GF-D8 (cell line): ENCODE results near the gene MGAT4B.

Experiments used
- DNase-seq: peaks from one replicate; lab custom pipeline; 2025; lab: John Stamatoyannopoulos, UW

The MGAT4B gene

GRCh38 chr5:179769796-179770195 is 36.9 kb downstream of the MGAT4B start:
- no peak for DNase-seq

GRCh38 chr5:179769271-179769670 is 37.4 kb downstream of the MGAT4B start:
- no peak for DNase-seq

GRCh38 chr5:179768326-179769085 is 38.2 kb downstream of the MGAT4B start:
- no peak for DNase-seq

- no peak for DNase-seq
Observed at GRCh38 chr5:179767496-179768100, 39.1 kb downstream of the MGAT4B start.

GRCh38 chr5:179766726-179767455 is 39.8 kb downstream of the MGAT4B start:
- DNase-seq: no peak

GRCh38 chr5:179766021-179766725 is 40.5 kb downstream of the MGAT4B start:
- DNase-seq: no peak

- no peak for DNase-seq
Observed at GRCh38 chr5:179765400-179765799, 41.3 kb downstream of the MGAT4B start.

DNA sequence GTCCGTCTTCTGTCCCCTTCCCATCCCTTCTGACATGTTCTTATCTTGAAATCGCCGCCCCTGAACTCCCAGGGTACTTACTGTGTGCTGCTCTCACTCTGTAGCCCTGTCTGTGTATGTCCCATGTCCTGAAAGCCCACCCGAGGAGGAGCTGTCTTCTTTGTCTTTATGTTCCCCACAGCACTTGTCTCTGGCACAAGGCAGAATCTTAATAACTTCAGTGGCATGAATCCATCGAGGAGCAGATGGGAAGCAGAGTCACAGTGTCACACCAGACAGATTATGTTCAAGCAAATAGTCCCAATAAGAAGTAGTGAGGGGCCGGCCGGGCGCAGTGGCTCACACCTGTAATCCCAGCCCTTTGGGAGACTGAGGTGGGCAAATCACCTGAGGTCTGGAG is 42.6 kb downstream of the MGAT4B start:
- no peak for DNase-seq

DNA sequence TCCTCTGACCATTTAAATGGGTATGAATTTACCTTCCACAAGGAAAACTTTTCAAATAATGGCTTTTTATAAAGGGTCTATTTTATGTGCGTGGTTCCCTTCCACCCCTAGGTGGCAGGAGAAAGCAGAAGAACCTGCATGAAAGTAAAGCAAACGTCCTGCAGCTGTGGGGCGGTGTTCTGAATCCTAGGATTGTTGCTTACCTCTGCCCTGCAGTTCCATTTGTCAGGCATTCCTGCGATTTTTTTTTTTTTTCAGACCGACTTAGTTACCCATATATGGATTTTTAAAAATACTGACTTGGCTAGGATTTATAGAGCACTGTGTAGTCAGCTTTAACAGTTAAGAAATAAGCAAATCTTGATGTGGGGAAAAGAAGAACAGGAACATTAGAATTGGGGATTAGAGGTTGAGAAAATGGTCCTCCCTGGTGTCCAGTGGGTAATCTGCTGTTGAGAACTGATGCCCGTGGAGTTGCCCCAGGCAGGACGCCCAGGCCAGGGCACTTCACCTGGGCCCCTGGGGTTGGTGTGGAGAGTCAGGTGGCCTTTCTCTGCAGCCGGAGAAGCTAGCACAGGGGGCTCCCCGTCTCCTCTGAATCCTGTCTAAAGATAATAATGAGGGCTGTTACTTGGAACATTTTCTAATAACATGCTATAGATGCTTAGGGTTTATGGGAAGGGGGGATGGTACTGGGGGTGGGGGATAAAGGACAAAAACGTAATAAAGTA is 43.3 kb downstream of the MGAT4B start:
- peak; percentile 32 for DNase-seq

DNA sequence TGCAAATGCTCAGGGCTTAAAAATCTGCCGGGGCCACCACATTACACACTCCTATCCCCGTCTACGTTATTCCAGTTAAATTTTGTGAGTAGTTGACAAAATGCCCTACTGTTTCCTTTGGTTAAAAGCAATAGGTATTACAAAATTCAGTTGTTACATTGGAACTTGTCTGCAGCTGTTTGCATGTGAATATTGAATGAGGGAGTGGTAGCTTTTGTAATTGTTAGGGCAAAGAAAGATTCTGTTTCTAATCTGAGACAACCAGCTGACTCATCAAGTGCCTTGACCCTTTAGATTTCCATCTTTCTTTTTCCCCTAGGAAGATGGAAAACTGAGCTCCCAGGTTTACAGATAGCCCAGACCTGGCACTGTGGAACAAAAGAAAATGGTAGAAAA is 43.9 kb downstream of the MGAT4B start:
- peak; percentile 38 for DNase-seq

DNA sequence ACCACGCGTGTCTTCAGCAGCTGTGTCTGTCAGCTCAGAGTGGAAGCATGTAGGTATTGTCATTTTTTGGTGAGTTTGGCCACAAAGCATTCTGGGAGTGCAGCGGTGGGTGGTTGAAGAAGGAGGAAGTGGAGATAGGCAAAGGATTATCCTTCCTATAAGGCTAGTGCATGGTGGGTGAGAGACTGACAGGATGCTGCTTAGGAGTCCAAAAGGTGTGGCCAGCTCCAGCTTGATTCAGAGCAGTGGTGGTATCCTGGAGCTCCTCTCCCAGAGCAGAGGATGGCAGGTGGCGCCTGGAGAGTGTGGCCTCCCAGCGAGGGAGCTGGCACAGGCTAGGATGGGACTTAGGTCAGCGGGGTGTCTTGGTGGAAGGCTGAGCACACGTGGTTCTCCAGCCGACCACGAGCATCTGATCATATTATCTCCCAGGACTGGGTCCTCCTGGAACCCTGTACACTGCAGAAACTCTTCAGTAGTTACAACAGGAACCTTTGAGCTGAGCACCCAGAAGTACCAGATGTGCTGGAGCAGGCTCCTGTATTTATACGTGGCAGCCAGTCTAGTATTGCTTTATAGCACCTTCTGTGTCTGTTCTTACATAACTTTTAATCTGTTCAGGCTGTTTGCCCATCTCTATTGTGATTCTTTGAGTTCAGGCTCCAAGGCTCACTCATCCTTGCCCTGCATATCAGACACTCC is 44.4 kb downstream of the MGAT4B start:
- peak; percentile 38 for DNase-seq

GRCh38 chr5:179759581-179760551 is 46.8 kb downstream of the MGAT4B start:
- DNase-seq: no peak

GRCh38 chr5:179758955-179759354 is 47.7 kb downstream of the MGAT4B start:
- peak; percentile 68 for DNase-seq

DNA sequence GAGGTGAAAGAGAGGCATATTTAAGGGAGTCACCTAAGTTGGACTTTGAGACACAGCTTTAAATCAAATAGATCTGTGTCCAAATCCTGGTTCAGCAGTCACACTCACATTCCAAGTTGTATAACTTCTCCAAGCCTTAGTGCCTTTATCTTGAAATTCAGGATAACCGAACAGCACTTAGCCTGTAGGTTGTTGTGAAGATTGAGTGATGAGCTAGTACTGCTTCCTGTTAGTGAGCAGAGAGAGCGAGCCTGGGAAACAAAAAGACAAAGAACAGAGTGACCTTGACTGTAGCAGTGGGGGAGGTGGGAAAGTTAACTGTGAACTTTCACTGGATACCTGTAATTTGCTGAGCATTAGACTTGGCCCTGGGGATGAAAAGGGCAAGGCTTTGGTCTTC is 51.6 kb downstream of the MGAT4B start:
- no peak for DNase-seq

GRCh38 chr5:179753971-179754370 is 52.7 kb downstream of the MGAT4B start:
- DNase-seq: no peak

DNA sequence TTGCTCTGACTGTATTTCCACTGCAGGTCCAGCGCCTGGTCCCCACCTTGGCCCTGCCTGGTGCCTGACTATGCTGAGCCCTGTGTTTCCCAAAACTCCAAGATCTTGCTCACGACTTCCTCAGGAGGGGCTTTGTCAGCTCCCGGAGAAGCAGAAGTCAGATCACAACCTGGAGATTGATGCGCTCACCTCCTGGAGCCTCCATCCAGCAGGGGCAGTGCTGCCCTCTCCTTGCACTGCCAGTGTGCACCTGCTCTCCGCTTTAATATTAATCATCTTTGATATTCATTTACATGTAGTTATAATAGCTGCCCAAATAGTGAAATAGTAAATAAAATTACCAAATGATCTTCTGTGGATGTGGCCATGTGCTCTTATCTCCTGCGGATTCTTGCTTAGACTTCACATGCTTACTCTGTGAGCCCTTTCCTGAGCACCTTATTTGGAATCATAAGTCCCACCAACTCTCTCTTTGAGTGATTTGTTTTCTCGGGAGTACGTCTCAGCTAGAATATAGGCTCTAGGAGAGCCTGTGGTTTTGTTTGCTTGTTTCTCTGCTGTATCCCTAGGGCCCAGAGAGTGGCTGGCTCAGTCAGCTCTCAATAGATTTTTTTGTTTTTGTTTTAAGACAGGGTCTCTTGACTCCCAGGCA is 56.7 kb downstream of the MGAT4B start:
- DNase-seq: no peak

DNA sequence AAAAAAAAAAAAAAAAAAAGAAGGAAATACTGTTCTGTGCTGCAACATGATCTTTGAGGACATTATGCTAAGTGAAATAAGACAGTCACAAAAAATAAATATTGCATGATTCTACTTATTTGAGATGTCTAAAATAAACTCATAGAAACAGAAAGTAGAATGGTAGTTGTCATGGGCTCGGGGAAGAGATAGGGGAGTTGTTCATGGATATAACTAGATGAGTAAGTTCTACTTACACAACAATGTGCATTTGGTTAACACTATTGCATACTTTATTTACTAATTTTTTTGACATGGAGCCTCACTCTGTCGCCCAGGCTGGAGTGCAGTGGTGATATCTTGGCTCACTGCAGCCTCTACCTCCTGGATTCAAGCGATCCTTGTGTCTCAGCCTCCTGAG is 58.9 kb downstream of the MGAT4B start:
- DNase-seq: no peak
